HG03196 (cell line): ENCODE measurements around the gene ST8SIA1.
"Not testable (repeated sequence)": the region's sequence is repeated elsewhere in the genome, so short reads cannot be mapped to it uniquely, and the experiment has no call there.

Experiments
- ATAC-seq: cut with Tn5 transposase; IDR thresholded peaks from one replicate; pipeline ENCODE4 v1.9.1; 2021; ENCODE audit not compliant: unreplicated experiment

Gene ST8SIA1

DNA sequence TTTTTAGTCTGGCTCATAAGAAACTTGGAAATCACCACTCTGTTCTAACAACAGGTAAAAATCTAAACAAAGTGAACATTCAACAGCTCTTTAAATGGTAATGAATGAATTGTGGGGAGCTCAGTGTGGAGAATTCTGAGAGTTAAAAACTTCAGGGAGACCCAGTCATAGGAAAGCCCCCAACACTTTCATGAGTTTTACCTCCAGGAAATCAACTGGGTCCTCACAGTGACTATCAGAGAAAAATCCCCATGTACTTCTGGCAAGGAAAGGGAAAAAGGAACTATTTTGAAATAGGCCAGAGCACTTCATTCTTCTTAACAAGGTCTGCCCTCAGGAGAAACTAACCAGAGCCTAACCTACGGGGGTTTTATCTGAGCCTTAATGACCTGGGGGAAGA, 153.8 kb downstream of the ST8SIA1 start:
- ATAC-seq, result no peak

DNA sequence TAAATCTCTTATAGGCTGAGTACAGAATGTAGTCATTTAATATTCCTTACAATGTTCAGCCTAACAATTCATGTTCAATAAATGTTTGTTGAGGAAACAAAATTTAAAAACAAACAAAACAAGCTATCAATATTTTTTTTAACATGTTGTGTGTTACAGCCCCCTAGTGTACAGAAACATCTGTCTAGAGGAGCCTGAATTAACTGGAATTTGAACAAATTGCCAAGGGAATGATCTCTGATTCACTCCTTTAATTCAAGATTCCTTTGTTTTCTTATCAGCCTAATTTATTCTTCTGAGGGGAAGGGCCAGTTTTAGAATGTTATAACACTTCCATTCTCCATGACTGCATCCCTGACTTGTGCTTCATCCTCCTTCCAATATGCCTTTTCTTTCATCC, 161.3 kb downstream of the ST8SIA1 start:
- ATAC-seq, result no peak

DNA sequence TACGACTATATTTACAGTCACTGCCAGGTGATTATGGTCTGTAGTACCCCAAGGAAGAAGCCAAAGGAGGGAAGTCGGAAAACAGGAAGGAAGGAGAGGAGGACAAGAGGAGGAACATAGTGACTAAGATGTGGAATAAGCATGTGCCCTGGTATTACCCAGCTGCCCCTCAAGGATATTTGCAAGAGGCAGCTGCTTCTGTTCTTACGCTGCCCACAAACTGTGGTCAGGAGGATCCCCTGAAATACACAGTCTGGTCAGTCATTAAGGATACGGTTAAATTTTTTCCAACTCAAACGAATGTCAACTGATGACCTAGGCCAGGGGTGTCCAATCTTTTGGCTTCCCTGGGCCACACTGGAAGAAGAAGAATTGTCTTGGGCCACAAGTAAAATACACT, 162.0 kb downstream of the ST8SIA1 start:
- no peak for ATAC-seq

DNA sequence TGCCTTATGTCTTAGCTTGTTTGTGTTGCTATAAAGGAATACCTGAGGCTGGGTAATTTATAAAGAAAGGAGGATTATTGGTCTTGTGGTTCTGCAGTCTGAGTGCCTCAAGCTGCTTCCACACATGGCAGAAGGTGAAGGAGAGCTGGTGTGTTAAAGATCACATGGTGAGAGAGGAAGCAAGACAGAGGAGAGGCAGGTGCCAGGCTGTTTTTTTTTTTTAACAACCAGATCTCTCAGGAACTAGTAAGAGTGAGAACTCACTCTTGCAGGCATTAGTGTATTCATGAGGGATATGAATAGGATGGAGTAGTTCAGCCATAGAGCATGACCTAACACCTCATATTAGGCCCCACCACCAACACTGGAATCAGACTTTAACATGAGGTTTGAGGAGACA, 165.1 kb downstream of the ST8SIA1 start:
- no peak for ATAC-seq

DNA sequence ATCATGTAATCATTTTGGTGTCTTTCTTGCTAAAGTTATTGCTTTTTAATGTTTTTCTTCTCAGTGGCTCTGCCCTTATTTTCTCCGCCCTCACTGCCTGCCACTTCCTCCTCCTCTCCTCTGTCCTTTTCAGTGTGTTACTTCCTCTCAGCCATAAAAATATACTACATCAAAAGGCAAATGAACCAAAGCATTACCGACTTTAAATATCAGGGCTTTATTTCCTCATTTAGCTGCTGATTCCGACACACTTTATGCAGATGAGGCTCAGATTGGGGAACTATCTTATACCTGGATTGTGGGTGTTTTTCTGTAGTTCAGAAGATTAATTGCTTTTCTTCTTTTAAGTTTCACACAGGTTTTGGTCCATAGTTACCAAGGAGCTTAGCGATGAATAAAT, 170.4 kb downstream of the ST8SIA1 start:
- ATAC-seq, result no peak

DNA sequence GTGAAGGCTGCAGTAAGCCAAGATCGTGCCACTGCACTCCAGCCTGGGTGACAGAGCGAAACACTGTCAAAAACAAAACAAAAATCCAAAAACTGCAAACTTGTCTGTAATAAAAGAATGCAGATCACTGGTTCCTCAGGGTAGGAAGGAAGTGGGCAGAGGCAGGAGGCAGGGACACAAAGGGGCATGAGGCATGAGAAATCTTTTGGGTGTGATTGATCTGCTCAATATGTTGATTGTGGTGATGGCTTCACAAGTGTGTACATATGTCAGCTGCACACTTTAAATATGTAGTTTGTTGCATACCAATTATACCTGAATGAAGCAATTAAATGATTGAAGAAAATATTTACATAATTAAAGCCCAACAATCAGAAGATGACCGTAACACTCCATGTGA, 170.9 kb downstream of the ST8SIA1 start:
- no peak for ATAC-seq

DNA sequence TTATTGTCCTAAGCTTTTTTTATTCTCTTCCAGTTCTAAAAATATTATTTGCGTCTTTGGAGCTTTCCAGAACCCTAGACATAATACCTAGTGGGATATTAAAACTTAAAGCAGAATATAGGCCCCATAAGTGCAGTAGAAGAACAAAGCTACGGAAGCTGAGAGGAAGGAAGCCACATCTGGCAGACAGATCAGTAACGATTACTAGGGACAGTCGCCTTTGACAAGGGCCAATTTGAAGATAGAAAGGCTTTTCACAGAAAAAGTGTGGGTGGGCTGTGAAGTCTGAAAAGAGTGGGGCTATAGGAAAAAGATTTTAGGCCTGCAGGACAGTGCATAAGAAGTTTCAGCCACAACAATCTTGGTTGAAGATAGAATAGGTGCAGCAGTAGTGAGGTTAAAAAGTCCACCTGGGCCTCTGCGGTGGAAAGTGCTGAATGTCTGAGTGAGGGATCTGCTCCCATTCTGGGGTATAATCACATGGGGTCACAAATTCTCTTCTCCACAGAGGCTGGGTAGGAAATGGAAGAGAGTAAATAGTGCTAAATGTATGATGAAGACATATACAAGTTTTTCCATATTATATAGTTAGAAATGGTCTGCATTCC, 174.0 kb downstream of the ST8SIA1 start:
- ATAC-seq, result no peak

DNA sequence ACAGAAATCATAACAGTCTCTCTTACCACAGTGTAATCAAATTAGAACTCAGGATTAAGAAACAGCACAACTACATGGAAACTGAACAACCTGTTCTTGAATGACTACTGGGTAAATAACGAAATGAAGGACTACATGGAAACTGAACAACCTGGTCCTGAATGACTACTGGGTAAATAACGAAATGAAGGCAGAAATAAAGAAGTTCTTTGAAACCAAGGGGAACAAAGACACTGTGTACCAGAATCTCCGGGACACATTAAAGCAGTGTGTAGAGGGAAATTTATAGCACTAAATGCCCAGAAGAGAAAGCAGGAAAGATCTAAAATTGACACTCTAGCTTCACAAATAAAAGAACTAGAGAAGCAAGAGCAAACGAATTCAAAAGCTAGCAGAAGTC, 185.2 kb downstream of the ST8SIA1 start:
- ATAC-seq, result not testable (repeated sequence)

DNA sequence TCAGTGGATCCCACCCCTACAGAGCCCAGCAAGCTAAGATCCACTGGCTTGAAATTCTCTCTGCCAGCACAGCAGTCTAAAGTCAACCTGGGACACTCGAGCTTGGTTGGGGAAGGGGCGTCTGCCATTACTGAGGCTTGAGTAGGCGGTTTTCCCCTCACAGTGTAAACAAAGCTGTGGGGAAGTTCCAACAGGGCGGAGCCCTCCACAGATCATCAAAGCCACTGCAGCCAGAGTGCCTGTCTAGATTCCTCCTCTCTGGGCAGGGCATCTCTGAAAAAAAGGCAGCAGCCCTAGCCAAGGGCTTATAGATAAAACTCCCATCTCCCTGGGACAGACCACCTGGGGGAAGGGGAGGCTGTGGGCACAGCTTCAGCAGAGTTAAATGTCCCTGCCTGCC, 187.8 kb downstream of the ST8SIA1 start:
- ATAC-seq, result not testable (repeated sequence)
